HUDEP-2 (cell line): ENCODE results near the gene HINT3.
"Not testable (repeated sequence)": the region's sequence is repeated elsewhere in the genome, so short reads cannot be mapped to it uniquely, and the experiment has no call there.

Experiments
- DNase-seq, 76 experiments: peaks; one replicate each; lab custom pipeline; 2025; ENCODE audit not compliant: unreplicated experiment in 76 of 76; lab: John Stamatoyannopoulos, UW

Gene HINT3

GRCh38 chr6:125991653-125992052 lies 35.1 kb downstream of the HINT3 start:
- DNase-seq, result no peak

- DNase-seq, result no peak
Observed at GRCh38 chr6:125994670-125995488, 38.3 kb downstream of the HINT3 start.

- DNase-seq, result peak in 62 of 76 experiments; percentile 10 to 76 (median 48)
Observed at GRCh38 chr6:125995972-125996580, 39.5 kb downstream of the HINT3 start.

- no peak for DNase-seq
Observed at GRCh38 chr6:126002755-126003679, 46.4 kb downstream of the HINT3 start.

- DNase-seq, result no peak
Observed at GRCh38 chr6:126007800-126008199, 51.2 kb downstream of the HINT3 start.

GRCh38 chr6:126010040-126010439 lies 53.5 kb downstream of the HINT3 start:
- DNase-seq, result no peak

GRCh38 chr6:126015863-126016262 lies 59.3 kb downstream of the HINT3 start:
- no peak for DNase-seq

GRCh38 chr6:126016591-126016990 lies 60.0 kb downstream of the HINT3 start:
- DNase-seq, result no peak

GRCh38 chr6:126017668-126018067 lies 61.1 kb downstream of the HINT3 start:
- DNase-seq, result no peak

- no peak for DNase-seq
Observed at GRCh38 chr6:126020305-126021050, 63.9 kb downstream of the HINT3 start.

GRCh38 chr6:126023474-126023873 lies 66.9 kb downstream of the HINT3 start:
- DNase-seq, result not testable (repeated sequence)

- no peak for DNase-seq
Observed at GRCh38 chr6:126026001-126026400, 69.4 kb downstream of the HINT3 start.

- DNase-seq, result no peak
Observed at GRCh38 chr6:126027601-126028000, 71.0 kb downstream of the HINT3 start.
